ENCODE results near the gene ARHGEF26.
A peak's percentile ranks its signal among the peaks of the same experiment; 100 is the strongest.

DNA sequence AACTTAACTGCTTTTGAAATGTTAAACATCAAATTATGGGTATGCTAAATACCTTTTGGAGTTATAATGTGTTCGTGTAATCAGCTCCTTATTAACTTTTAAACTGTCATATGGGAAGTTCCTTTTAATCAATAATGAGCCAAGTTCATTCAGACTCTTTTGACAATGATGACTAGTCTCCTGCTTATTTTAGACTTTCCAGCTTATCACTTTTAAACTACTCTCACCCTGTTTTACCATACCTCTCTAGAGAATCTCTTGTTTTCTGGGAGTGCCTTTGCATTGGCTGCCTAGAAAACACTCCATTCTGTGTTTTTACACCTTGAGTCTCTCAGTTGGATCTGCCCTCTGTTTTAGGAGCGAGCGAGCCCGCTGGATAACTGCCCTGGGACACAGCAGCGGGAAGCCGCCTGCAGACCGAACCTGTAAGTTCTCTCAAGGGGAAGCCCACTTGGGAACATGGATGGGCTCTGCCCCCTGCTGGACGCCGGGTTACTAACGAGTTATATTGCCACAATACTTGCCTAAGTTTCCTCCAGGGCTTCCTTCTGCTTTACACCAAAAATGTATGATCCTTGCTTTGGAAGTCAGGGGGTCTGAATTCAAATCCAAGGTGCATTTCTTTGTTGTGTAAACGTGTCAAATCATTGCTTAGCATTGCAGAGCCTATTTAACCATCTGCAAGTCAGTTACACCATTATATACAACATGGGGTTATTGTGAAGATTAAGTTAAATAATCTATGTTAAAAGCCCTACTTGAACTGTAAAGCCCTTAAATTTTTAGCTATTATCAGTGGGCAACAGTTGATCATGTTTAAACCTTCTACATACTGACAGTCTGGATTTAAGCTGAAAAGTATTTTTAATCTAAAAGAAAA is 131.8 kb downstream of the ARHGEF26 start:
- TF ChIP-seq, protein P1, sequence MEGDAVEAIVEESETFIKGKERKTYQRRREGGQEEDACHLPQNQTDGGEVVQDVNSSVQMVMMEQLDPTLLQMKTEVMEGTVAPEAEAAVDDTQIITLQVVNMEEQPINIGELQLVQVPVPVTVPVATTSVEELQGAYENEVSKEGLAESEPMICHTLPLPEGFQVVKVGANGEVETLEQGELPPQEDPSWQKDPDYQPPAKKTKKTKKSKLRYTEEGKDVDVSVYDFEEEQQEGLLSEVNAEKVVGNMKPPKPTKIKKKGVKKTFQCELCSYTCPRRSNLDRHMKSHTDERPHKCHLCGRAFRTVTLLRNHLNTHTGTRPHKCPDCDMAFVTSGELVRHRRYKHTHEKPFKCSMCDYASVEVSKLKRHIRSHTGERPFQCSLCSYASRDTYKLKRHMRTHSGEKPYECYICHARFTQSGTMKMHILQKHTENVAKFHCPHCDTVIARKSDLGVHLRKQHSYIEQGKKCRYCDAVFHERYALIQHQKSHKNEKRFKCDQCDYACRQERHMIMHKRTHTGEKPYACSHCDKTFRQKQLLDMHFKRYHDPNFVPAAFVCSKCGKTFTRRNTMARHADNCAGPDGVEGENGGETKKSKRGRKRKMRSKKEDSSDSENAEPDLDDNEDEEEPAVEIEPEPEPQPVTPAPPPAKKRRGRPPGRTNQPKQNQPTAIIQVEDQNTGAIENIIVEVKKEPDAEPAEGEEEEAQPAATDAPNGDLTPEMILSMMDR (IDR thresholded peaks at IDR 0.05; ENCODE audit: insufficient read depth, low read length): peak; percentile 73
- TF ChIP-seq, protein P2, sequence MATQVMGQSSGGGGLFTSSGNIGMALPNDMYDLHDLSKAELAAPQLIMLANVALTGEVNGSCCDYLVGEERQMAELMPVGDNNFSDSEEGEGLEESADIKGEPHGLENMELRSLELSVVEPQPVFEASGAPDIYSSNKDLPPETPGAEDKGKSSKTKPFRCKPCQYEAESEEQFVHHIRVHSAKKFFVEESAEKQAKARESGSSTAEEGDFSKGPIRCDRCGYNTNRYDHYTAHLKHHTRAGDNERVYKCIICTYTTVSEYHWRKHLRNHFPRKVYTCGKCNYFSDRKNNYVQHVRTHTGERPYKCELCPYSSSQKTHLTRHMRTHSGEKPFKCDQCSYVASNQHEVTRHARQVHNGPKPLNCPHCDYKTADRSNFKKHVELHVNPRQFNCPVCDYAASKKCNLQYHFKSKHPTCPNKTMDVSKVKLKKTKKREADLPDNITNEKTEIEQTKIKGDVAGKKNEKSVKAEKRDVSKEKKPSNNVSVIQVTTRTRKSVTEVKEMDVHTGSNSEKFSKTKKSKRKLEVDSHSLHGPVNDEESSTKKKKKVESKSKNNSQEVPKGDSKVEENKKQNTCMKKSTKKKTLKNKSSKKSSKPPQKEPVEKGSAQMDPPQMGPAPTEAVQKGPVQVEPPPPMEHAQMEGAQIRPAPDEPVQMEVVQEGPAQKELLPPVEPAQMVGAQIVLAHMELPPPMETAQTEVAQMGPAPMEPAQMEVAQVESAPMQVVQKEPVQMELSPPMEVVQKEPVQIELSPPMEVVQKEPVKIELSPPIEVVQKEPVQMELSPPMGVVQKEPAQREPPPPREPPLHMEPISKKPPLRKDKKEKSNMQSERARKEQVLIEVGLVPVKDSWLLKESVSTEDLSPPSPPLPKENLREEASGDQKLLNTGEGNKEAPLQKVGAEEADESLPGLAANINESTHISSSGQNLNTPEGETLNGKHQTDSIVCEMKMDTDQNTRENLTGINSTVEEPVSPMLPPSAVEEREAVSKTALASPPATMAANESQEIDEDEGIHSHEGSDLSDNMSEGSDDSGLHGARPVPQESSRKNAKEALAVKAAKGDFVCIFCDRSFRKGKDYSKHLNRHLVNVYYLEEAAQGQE (IDR thresholded peaks at IDR 0.05; ENCODE audit: insufficient replicate concordance, low read depth): no peak
- no peak for TF ChIP-seq SPI1 (IDR thresholded peaks at IDR 0.05; ENCODE audit: borderline replicate concordance, low read depth)
- no peak for TF ChIP-seq POLR2AphosphoS5 (IDR thresholded peaks at IDR 0.05; ENCODE audit: low read depth)

All from HL-60 (cell line).